Activated B cell treated with CpG ODN at 0.5 μM for 24 hours (primary cell): ENCODE results near the gene SPOPL. TPM values are rescaled to one million over a fixed set of nuclear protein-coding genes. Genes with fewer than 3 reads are reported as not detected.

Source experiments
- ATAC-seq: fragments of 200-7000 bp; cut with Tn5 transposase; one replicate; pipeline ENCODE4 v1.10.0; 2021; ENCODE audit warnings: low read depth, mild to moderate bottlenecking, moderate library complexity
- CTCF ChIA-PET: fragments of 350-600 bp; sonication (Branson Sonifier 250); formaldehyde crosslinking; loops from one replicate; lab custom pipeline; 2021; ENCODE audit warnings: antibody characterized with exemption; lab: Charles Lee
- POLR2A ChIA-PET: fragments of 350-600 bp; sonication (Branson Sonifier 250); formaldehyde crosslinking; loops from one replicate; lab custom pipeline; 2021; ENCODE audit warnings: antibody characterized with exemption; lab: Charles Lee
- DNase-seq: peaks from one replicate; pipeline ENCODE4 v3.0.0; 2022
- H3K27ac Mint-ChIP-seq: one replicate; pipeline ENCODE4 v1.8.0; 2020; ENCODE audit warnings: mixed read lengths
- H3K27me3 Mint-ChIP-seq: one replicate; pipeline ENCODE4 v1.8.0; 2021; ENCODE audit warnings: mixed read lengths
- H3K36me3 Mint-ChIP-seq: one replicate; pipeline ENCODE4 v1.8.0; 2021; ENCODE audit warnings: low read depth, mixed read lengths
- H3K4me1 Mint-ChIP-seq: one replicate; pipeline ENCODE4 v1.8.0; 2021; ENCODE audit warnings: mixed read lengths
- H3K4me3 Mint-ChIP-seq: one replicate; pipeline ENCODE4 v1.8.0; 2020; ENCODE audit warnings: mild to moderate bottlenecking, mixed read lengths
- H3K9me3 Mint-ChIP-seq: one replicate; pipeline ENCODE4 v1.8.0; 2020; ENCODE audit warnings: mixed read lengths
- intact Hi-C: fragments of 100-400 bp; cut with micrococcal nuclease; formaldehyde crosslinking; loops from one replicate; pipeline ENCODE4 v1.15.1; 2024
- total RNA-seq: library from RNA; stranded (reverse); gene quantifications from 2 replicates; pipeline ENCODE4 v1.2.3, GENCODE V29; 2022
- TF ChIP-seq, protein P1 (sequence below): fragments of 200-600 bp; IDR thresholded peaks from one replicate; pipeline ENCODE4 v1.8.0; 2022; ENCODE audit warnings: antibody characterized with exemption, mild to moderate bottlenecking

SPOPL gene
- 32.5 and 36.9 TPM in 2 replicates for total RNA-seq

DNA sequence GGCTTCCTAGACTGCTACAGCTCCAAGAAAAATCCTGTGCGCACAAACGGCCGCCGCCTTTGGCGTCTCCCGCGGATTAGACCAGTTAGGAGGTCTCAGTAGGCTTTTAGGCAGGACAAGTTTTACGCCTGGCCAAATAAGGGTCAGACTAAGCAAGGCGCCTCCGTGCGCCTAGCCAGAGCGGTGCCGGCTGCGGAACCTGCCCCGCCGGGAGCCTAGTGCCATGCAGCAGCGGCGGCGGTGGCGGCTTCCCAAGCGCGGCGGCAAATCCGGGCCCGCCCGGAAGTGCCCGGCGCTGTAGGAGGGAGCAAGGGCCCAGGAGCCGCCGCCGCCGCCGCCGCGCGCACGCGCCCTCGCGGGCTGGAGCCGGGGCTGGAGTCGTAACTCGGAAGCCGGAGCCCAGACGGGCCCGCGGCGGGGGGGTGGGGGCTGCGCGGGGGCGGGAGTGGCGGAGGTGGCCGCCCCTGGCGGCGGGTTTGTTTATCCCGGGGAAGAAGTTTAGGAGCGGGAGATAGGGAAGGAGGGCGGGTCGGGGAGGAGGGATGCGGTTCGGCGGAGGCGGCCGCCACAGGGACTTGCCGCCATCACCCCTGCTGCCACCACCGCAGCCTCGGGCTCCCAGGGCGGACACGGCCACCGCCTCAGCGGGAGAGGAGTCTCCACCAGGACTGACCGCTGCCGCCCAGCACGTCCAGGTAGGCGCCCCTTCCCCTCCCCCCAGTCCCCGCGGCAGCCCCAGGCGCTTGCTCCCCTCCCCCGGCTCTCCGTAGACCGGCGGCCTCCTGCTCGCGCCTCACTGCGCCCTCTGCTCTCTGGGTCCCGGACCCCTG lies at the start of gene SPOPL:
TSS of gene SPOPL (plus strand) at position 346 of the 830 bp plus-strand sequence. CDS start 48,447 bp downstream, outside the sequence.
- peaks cover 18% of the 10 kb centered on the region for H3K36me3 Mint-ChIP-seq
- peak within 1 kb of the TSS; percentile 96 for H3K27ac Mint-ChIP-seq
- H3K27me3 Mint-ChIP-seq: no peaks in the 10 kb centered on the region
- DNase-seq (peak; percentile 88), ATAC-seq (peak; percentile 79)
- intact Hi-C loops: loop anchor here (2.0 to 5.0 kb wide), 3 partner anchors 27 to 549 kb away; no protein-coding TSS in a partner anchor
- TF ChIP-seq, protein P1, sequence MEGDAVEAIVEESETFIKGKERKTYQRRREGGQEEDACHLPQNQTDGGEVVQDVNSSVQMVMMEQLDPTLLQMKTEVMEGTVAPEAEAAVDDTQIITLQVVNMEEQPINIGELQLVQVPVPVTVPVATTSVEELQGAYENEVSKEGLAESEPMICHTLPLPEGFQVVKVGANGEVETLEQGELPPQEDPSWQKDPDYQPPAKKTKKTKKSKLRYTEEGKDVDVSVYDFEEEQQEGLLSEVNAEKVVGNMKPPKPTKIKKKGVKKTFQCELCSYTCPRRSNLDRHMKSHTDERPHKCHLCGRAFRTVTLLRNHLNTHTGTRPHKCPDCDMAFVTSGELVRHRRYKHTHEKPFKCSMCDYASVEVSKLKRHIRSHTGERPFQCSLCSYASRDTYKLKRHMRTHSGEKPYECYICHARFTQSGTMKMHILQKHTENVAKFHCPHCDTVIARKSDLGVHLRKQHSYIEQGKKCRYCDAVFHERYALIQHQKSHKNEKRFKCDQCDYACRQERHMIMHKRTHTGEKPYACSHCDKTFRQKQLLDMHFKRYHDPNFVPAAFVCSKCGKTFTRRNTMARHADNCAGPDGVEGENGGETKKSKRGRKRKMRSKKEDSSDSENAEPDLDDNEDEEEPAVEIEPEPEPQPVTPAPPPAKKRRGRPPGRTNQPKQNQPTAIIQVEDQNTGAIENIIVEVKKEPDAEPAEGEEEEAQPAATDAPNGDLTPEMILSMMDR: no peak
- ChIA-PET POLR2A (interaction anchor here (0.6 to 4.6 kb wide), 6 partner anchors 9 to 63 kb away, joined by 3 to 28 read pairs (median 4); no protein-coding TSS in a partner anchor), CTCF (interaction anchor here (1.7 kb wide), 1 partner anchor 34 kb away, joined by 4 read pairs; no protein-coding TSS in a partner anchor)
- peaks cover 48% of the 10 kb centered on the region for H3K4me1 Mint-ChIP-seq
- peak within 1 kb of the TSS; percentile 99 for H3K4me3 Mint-ChIP-seq
- H3K9me3 Mint-ChIP-seq: no peaks in the 10 kb centered on the region

DNA sequence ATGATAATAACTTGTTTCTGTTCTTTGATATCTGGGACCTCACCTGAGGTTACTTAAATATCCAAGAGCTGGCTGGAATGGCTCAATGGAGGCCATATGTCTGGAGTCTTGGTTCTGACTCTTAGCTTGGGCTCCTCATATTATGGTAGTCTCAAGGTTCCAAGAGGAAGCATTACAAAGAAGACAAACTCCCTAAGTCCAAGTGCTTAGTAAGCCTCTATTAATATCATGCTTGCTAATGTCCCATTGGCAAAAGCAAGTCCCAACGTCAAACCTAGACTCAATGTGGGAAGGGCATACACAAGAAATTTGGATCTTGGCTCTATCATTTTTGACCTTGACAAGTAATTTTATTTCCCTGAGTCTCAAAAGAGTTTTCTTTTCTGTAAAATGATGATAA lies 49.2 kb upstream of the SPOPL start:
- no peak for ATAC-seq
- ChIA-PET CTCF (no interaction called here), POLR2A (no interaction called here)
- intact Hi-C loops: no loop called here
- Mint-ChIP-seq H3K36me3 (no peaks in the 10 kb centered on the region), H3K4me3 (no peak overlapping the region), H3K4me1 (no peaks in the 10 kb centered on the region), H3K27me3 (no peaks in the 10 kb centered on the region), H3K9me3 (no peaks in the 10 kb centered on the region), H3K27ac (no peak overlapping the region)
- TF ChIP-seq, protein P1: no peak
- DNase-seq: no peak

DNA sequence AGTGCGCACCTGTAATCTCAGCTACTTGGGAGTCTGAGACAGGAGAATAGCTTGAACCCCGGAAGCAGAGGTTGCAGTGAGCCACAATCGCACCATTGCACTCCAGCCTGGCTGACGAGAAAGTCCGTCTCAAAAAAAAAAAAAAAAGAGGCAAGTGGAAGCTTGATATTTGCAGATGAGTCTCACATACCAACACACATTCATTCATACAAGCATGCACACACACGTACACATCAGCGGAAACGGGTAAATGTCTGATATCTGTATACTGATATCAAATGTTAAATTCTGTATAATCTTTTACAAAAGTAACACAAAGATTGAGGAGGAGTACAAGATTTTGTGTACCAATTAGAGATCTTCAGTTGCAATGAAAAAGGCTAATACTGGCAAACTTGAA lies 47.8 kb upstream of the SPOPL start:
- TF ChIP-seq, protein P1: no peak
- ATAC-seq: no peak
- Mint-ChIP-seq H3K27ac (no peak overlapping the region), H3K4me1 (no peaks in the 10 kb centered on the region), H3K27me3 (no peaks in the 10 kb centered on the region), H3K9me3 (peaks cover 5% of the 10 kb centered on the region), H3K36me3 (no peaks in the 10 kb centered on the region), H3K4me3 (no peak overlapping the region)
- ChIA-PET POLR2A (no interaction called here), CTCF (no interaction called here)
- intact Hi-C loops: no loop called here
- no peak for DNase-seq

DNA sequence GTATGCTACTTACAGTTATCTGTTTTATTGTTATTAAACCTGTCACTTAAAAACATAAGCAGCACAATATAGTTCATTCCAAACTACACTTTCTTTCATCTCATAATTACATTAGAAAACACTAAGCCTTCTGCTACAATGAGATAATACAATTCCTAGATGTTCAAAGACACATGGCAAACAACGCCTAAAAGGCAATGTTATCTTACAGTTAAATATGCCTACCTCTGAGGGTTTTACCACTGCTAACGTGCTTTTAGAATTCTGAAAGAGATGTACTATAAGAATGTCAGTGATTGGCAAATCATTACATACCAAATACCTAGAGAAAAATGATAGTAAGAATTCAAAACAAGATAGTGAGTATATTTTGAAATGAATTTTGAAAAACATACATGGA lies 46.8 kb upstream of the SPOPL start:
- no peak overlapping the region for H3K4me3 Mint-ChIP-seq
- H3K4me1 Mint-ChIP-seq: no peaks in the 10 kb centered on the region
- peaks cover 5% of the 10 kb centered on the region for H3K9me3 Mint-ChIP-seq
- ChIA-PET POLR2A (no interaction called here), CTCF (no interaction called here)
- DNase-seq: no peak
- H3K27ac Mint-ChIP-seq: no peak overlapping the region
- H3K27me3 Mint-ChIP-seq: no peaks in the 10 kb centered on the region
- TF ChIP-seq, protein P1: no peak
- H3K36me3 Mint-ChIP-seq: peaks cover 2% of the 10 kb centered on the region
- intact Hi-C loops: no loop called here
- ATAC-seq: no peak

DNA sequence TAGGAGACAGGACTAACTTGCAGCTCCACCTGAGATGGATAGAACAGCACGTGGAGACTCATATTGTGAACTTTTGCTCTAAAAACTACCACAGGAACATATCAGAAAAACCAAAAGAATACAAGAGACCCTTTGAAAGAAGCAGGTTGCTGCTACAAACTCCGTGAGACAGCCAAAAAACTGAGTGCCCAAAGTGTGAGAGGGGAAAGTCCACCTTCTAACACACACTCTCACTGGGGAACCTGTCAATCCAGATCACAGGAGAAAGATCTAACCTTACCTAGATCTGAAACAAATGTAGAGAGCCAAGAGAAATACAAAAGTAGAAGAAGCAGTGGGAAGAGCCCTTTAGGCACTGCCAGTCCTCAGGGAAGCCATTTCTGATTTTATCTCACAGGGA lies 46.3 kb upstream of the SPOPL start:
- H3K27ac Mint-ChIP-seq: no peak overlapping the region
- no peaks in the 10 kb centered on the region for H3K4me1 Mint-ChIP-seq
- H3K9me3 Mint-ChIP-seq: peaks cover 6% of the 10 kb centered on the region
- ChIA-PET CTCF (no interaction called here), POLR2A (no interaction called here)
- no peak for DNase-seq
- no peaks in the 10 kb centered on the region for H3K27me3 Mint-ChIP-seq
- intact Hi-C loops: no loop called here
- peaks cover 2% of the 10 kb centered on the region for H3K36me3 Mint-ChIP-seq
- ATAC-seq: no peak
- TF ChIP-seq, protein P1: no peak
- H3K4me3 Mint-ChIP-seq: no peak overlapping the region
